GM19455 (cell line): Measurements from ENCODE around the gene ZXDC.

Experiments used
- ATAC-seq: cut with Tn5 transposase; IDR thresholded peaks from one replicate; pipeline ENCODE4 v1.9.1; 2021; ENCODE audit not compliant: unreplicated experiment

Gene ZXDC

GRCh38 chr3:126454437-126455198 lies 21.1 kb downstream of the ZXDC start:
- no peak for ATAC-seq

- ATAC-seq, result no peak
Observed at GRCh38 chr3:126454025-126454424, 21.7 kb downstream of the ZXDC start.

- ATAC-seq, result no peak
Observed at GRCh38 chr3:126452213-126452612, 23.5 kb downstream of the ZXDC start.

- no peak for ATAC-seq
Observed at GRCh38 chr3:126451511-126451910, 24.2 kb downstream of the ZXDC start.

- ATAC-seq, result no peak
Observed at GRCh38 chr3:126450744-126451143, 24.9 kb downstream of the ZXDC start.

GRCh38 chr3:126450219-126450618 lies 25.5 kb downstream of the ZXDC start:
- no peak for ATAC-seq

- no peak for ATAC-seq
Observed at GRCh38 chr3:126449621-126450051, 26.1 kb downstream of the ZXDC start.

GRCh38 chr3:126448893-126449180 lies 26.9 kb downstream of the ZXDC start:
- ATAC-seq, result no peak

GRCh38 chr3:126448136-126448892 lies 27.4 kb downstream of the ZXDC start:
- no peak for ATAC-seq

GRCh38 chr3:126447456-126448106 lies 28.1 kb downstream of the ZXDC start:
- no peak for ATAC-seq

- no peak for ATAC-seq
Observed at GRCh38 chr3:126446791-126447190, 28.9 kb downstream of the ZXDC start.

GRCh38 chr3:126446301-126446700 lies 29.4 kb downstream of the ZXDC start:
- ATAC-seq, result no peak

GRCh38 chr3:126445506-126445905 lies 30.2 kb downstream of the ZXDC start:
- no peak for ATAC-seq

GRCh38 chr3:126442856-126443242 lies 32.8 kb downstream of the ZXDC start:
- no peak for ATAC-seq

GRCh38 chr3:126442094-126442855 lies 33.4 kb downstream of the ZXDC start:
- no peak for ATAC-seq

- ATAC-seq, result no peak
Observed at GRCh38 chr3:126441256-126441880, 34.3 kb downstream of the ZXDC start.

GRCh38 chr3:126440709-126440995 lies 35.0 kb downstream of the ZXDC start:
- no peak for ATAC-seq

- ATAC-seq, result no peak
Observed at GRCh38 chr3:126439968-126440708, 35.6 kb downstream of the ZXDC start.

- ATAC-seq, result no peak
Observed at GRCh38 chr3:126439346-126439967, 36.2 kb downstream of the ZXDC start.

GRCh38 chr3:126438746-126439145 lies 36.9 kb downstream of the ZXDC start:
- no peak for ATAC-seq
